GM04504 (cell line): Measurements from ENCODE around the gene TCF7L1.
A peak's percentile ranks its signal among the peaks of the same experiment; 100 is the strongest.
"Not testable (repeated sequence)": the region's sequence is repeated elsewhere in the genome, so short reads cannot be mapped to it uniquely, and the experiment has no call there.

Experiments used
- DNase-seq: peaks from one replicate; pipeline ENCODE4 v3.0.0-alpha.2; 2012; ENCODE audit warnings: low read depth

TCF7L1 gene

DNA sequence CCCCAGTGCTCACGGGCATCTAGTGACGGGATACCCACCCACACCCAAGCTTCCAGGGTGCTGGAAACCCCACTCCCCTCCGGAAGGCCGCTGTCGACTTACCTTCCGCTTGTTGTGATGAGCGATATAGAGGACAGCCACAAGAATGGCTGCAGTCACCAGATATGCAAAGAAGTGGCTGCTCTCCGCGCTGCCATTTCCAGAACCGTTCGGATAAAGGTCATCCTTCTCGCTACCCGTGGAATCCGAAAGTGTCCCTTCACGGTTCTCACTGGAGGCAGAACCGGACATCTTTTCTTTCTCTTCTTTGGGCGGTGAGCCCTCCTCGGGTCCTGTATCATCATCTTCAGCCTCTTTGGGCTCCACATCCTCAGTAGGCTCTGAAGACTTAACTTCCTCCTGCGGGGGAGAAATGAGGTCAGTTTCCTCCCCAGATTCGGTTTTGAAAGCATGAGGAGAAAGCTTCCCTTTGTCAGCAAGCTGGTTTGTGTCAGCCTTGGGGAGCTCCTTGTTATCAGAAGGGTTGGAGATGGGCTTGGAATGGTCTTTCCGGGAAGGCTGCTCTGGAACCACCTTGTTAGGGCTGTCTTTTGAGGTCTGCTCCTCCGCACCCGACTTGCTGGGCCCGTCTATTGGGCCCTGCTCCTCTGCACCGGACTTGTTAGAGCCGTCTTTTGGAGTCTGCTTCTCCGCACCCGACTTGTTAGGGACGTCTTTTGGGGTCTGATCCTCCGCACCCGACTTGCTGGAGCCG lies 193.4 kb downstream of the TCF7L1 start:
- no peak for DNase-seq

DNA sequence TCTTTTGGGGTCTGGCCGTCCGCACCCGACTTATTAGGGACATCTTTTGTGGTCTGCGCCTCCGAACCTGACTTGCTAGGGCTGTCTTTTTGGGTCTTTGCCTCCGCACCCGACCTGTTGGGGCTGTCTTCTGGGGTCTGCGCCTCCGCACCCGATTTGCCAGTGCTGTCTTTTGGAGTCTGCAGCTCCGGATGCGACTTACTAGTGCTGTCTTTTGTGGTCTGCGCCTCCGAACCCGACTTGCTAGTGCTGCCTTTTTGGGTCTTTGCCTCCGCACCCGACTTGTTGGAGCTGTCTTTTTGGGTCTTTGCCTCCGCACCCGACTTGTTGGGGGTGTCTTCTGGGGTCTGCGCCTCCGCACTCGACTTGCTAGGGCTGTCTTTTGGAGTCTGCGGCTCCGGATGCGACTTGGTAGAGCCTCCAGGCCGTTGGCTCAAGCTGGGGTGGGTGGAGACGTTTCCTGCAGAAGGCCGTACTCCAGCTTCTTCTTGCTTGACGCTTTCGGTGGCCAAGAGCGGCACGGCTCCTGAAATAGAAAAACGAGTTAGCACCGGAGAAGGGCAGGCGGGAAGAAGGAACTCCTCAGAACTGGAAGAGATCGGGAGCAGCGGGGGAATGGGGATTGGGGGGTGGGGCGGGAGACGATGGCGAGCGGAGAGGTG lies 194.1 kb downstream of the TCF7L1 start:
- no peak for DNase-seq

DNA sequence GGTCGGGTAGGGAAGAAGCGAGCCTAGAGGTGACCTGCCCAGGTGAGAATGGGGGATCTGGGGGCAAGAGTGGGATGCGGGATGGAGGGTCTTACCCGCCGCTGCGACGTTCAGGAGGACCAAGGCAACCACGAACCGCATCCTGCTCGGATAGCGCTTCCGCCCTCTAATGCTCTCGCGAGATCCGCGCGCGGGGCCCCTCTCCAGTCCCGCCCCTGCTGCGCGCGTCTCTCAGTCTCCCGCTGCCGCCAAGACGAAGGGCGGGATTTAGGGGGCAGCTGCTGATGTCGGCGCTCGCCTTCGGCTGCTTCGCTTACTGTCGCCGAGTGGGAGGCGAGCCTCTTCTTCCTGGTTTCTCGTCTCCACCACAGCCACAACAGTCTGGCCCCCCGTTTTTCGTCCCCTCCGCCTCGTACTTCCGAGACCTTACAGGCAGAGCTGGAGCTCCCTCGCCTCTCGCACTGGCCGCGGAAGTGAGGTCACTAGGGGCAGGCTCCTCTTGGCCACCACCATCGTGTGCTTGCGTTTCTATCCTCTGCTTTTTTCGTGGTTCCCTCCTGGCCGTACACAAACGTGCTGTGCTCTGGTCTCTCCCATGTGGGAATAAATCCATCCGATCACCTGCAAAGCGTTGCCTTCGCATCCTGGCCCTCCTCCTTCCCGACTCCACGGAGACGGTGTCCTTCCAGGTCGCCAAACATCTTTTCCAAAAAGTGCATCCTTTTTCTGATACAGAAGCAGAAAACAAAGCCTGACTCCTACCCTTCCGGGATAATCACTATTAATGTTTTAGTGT lies 194.8 kb downstream of the TCF7L1 start, which contains the start of gene TGOLN2:
TSS of gene TGOLN2 (minus strand) at position 168 of the 796 bp plus-strand sequence. CDS start at position 141, 27 bp downstream.
- DNase-seq: peak; percentile 75

DNA sequence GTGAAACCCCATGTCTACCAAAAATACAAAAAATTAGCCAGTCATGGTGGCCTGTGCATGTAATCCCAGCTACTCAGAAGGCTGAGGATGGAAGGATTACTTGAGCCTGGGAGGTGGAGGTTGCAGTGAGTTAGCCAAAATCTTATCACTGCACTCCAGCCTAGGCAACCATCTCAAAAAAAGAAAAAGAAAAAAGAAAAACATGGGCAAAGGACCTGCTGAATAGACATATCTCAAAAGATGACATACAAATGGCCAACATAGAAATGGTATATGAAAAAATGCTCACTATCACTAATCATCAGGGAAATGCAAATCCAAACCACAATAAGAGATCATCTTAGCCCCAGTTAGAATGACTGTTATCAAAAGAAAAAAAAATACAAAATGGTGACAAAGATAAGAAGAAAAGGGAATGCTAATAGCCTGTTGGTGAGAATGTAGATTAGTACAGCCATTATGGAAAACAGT lies 196.0 kb downstream of the TCF7L1 start:
- no peak for DNase-seq

DNA sequence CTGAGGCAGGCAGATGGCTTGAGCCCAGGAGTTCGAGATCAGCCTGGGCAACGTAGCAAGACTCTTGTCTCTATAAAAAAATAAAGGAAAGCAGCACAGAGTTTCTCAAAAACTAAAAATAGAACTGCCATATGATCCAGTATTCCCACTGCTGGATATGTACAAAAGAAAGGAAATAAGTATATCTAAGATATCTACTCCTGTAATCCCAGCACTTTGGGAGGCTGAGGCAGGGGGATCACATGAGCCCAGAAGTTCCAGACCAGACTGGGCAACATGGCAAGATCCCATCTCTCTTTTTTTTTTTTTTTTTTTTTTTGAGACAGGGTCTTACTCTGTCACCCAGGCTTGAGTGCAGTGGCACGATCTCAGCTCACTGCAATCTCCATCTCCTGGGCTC lies 196.5 kb downstream of the TCF7L1 start:
- DNase-seq: not testable (repeated sequence)

DNA sequence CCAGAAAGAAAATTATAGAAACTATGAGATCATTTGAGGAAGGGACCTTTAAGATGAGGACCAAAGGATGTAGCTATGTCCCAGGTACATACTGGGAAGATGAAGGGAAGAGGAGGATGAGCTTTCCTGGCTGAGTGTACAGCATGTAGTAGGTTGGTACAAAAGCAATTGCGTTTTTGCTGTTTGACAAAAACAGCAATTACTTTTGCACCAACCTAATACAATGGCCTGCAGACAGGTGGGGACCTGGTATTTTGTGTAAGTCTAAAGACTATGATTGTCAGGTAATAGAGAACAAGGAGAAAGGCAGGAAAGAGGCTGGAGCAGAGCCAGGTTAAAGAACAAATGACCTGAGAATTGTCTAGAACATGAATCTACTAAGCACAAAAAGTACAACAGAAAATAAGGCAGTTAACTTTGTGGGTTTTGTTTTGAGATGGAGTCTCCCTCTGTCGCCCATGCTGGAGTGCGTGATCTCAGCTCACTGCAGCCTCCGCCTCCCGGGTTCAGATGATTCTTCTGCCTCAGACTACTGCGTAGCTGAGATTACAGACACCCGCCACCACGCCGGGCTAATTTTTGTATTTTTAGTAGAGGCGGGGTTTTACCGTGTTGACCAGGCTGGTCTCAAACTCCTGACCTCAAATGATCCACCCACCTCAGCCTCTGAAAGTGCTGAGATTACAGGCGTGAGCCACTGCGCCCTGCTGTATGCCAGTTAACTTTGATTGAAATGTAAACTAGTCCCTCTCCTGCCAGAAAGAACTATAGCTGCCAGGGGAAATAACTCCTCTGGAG lies 197.8 kb downstream of the TCF7L1 start:
- DNase-seq: no peak

DNA sequence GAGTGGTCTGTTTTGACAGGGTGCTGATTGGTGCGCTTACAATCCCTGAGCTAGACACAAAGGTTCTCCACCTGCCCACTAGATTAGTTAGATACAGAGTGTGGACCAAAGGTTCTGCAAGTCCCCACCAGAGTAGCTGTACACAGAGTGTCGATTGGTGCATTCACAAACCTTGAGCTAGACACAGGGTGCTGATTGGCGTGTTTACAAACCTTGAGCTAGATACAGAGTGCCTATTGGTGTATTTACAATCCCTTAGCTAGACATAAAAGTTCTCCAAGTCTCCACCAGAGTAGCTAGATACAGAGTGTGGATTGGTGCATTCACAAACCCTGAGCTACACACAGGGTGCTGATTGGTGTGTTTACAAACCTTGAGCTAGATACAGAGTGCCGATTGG lies 200.7 kb downstream of the TCF7L1 start:
- DNase-seq: not testable (repeated sequence)

DNA sequence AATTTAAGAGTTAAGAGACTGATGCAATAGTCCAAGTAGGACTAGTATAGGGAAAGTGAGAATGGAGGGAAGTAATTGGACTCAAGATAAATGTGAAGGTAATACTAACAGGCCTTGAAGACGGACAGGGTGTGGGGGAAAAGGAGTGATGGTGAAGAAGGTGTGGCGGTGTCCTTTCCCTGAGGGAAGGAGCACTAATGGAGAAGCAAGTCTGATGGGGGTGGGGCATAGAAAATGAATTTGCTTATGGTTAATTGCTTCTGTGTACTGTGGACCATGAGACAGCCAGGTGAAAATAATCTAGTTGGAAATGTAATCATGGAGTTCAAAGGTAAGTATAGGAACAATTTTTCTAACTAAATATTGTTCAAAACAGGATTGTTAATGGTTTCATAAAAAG lies 201.7 kb downstream of the TCF7L1 start:
- DNase-seq: no peak

DNA sequence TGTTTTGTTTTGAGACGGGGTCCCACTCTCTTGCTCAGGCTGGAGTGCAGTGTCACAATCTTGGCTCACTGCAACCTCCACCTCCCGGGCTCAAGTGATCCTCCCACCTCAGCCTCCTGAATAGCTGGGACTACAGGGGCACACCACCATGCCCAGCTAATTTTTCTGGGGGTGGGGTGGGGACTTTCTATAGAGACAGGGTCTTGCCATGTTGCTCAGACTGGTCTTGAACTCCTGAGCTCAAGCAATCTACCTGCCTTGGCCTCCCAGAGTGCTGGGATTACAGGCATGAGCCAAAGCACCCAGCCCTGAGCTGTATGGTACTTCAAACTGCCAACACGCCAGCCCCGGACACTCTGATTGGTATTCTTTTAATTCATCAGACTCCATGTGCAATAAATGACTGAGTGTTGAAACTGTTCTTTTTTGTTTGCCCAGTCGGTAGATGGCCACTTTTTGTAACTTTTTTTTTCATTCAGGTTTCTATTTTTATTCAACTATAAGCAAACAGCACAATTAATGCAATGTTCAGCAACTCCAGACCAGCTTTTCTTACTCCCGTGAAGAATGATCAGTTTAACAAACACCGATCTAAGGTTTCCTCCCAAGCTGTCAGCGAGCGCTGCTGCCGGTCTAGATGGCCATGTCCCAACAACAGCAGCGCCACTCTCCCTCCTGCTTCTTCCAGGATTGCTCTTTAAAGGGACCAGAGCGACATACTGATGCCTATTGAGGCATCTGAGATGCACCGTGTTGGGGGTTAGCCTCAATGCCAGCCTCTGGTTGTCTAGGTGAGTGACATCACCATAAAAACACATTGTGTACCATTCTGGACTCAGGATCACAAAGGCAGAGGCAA lies 207.1 kb downstream of the TCF7L1 start:
- DNase-seq: no peak

DNA sequence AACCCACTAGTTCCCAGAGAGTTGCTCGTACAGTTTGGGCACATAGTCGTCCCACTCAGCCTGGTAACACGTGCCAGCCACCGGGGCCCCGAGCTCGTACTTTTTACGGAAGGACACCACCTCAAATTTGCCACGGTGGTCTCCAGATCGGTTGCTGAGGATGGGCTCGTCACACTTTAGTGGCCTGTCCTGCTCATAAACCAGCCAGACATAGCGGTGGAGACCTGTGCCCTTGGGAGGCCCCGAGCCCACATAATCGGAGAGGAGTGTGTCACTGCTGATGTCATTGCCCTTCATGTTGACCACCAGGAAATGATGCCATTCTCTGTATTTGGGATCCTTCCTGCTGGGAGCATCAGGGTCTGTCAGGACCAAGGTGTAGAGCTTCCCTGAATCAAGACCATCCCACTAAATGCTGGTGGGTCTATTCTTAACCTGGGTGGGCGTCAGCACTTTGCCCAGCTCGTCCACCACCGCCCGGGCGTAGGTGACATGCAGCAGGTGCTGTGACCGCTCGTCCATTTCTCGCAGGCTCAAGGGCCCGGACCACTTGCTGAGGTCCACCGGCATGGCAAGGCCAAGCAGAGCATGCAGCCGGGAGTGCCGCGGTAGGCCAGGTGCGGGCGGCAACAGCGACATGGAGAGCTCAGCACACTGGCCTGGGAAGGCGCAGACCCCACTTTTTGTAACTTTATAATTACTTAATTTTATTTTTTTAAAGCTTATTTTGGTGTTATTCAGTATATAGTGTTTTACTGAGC lies 208.3 kb downstream of the TCF7L1 start:
- no peak for DNase-seq

DNA sequence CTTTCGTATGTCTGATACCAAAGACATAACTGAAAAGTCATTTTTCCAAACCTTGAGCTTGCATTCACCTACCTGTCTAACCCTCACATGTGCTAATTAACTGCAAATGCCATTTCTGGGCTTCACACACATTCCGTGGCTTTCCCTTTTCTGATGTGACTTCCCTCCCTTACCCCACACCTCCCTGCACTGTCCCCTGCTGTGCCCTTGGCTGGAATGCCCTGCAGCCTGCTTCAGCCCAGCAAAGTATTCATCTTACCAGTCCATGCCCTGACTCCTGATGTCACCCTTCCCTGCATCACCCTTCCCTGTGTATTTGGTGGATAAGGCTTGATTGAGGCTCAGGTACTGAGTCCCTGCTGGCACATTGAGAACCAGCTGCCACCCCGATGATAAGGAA lies 209.0 kb downstream of the TCF7L1 start:
- DNase-seq: no peak

DNA sequence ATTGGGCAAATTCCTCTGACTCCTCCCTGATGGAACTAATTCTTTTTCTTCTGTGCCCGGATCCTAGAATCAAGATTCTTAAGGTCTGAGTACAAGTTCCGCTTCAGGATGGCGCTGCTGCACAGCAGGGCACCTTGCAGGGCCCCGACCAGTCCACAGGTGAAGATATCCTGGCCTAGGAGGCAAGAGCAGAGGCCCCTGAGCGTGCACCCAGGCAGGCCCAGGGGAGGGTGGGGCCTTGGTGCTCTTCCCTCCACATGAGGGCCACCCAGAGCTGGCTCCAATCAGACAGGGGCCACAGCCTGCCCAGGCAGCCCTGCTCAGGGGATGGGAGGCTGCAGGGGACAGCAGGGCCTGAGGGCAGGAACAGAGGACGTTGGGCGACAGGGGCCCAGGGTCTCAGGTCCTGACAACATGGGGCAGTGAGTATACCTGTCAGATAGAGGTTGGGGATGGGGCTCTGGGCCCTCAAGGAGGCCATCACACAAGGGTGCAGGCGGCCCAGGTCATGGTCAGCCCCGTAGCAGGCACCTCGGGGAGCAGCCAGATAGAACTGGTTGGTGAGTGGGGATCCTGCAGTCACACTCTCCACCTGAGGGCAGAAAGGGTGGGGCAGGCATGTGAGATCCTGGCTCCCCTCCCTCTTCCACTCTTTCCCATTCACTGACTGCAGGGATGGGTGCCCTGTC lies 210.2 kb downstream of the TCF7L1 start:
- DNase-seq: not testable (repeated sequence)

DNA sequence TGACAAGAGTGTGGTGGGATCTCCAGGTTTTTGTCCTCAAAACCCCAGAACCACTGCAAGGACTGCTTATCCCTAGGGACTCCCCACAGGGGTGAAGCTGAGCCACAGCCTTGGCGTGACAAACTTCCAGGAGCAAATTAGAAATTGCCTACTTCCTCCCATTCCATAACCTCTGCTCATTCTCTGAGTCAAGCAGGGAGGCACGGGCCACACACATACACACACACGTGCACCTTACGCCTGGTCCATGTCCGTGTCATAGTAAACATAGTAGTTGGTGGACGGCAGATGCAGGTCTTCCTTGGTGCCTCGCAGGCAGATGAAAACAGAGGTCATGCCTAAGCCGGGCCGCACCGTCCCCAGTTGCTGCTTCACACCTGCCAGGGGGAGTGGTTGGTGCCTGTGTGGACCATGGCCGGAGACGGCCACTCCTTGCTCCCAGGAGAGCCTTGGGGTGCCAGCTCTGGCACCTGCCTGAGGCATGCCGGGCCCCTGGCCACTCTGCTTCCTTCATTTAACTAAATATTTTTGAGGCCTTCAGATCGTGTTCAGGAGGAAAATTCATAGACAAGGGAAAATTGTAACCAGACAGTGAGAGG lies 211.3 kb downstream of the TCF7L1 start:
- DNase-seq: no peak

DNA sequence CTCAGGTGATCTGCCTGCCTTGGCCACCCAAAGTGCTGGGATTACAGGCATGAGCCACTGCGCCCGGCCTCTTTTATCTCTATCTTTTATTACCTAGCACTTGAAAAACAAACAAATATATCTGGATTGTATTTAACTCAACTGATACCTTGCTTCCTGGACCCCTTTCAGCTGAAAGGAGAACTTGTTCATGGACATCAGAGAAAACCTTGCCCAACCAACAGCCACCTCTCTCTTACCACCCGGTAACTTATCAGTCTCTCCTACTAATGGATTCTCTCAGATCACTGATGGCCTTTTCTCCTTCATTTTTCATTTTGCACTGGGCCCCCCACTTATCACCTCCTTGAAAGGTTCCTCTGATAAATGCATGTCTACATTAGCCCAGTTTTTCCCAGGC lies 214.4 kb downstream of the TCF7L1 start:
- DNase-seq: no peak

DNA sequence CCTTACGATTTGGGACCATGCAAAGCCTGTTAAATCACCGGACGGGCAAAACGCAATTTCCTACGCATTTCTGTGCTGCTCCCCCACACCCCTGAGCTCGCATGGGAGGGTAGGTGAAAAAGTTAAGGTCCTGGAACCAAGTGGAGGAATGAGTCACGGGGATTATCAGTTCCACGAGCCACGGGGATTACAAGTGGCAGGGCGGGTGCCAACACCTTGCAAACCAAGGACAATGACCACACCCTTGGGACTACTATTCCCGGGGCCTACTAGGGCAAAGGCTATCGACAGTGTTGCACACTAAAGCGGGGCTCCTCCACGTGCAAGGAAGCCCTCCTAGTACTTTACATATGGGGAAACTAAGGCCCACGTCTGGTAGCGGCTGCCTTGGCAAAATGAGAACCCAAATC lies 220.7 kb downstream of the TCF7L1 start:
- DNase-seq: no peak

DNA sequence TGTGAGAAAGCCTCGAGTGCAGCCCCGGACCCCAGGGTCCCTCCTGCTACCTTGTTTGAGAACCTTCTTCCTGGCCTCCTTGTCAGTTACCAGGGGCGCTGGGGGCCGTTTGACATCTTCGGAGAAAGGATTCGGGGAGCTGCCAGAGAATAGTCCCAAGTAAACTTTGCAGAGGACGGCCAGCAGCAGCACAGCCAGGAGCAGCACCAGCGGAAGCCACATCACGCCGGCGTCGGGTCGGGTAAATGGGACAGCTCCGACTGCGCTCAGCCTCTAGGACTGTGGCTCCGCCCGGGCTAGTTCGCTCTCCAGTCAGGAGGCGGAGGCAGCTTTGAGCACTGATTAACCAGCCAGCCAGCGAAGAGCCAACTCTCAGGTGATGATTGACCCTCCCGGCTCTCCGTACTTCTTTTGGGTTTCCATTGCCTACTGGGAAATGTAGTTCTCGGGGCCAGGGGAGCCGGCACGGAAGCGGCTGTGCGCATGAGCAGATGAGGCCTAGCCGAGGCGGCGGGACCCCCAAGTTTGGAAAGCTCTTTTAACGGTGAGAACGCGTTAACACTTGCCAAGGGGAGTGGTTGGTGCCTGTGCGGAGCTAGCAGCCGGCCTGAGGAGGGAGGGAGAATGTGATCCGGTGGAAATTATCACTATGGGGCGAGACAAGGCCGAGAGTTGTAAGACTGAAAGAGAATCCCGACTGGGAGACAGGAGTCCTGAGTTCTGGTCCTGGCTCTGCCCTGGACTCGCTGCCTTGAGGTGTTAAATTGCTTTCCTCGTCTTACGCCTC lies 221.3 kb downstream of the TCF7L1 start, which contains the start of the genes ELMOD3 and RETSAT:
TSS of gene ELMOD3 (plus strand) at position 484 of the 787 bp plus-strand sequence. CDS start 2,430 bp downstream, outside the sequence.
TSS of gene RETSAT (minus strand) at position 243 of the 787 bp plus-strand sequence. CDS start at position 222, 21 bp downstream.
- peak; percentile 99 for DNase-seq

DNA sequence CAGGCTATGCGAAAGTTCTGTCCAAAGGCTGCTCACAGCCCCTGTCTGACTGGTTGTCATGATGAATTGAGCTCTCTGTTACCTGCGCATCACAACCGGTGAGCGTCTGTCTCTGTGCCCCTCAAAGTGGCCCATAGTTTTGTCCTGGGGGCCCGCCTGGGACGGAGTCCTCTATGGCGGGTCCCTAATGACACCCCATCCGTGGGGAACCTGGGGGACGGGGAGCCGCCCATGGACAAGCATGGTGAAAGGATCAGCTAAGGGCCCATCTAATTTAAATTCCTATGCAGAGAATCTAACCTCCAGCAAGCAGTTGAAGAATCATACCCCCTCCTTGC lies 221.8 kb downstream of the TCF7L1 start:
- no peak for DNase-seq

DNA sequence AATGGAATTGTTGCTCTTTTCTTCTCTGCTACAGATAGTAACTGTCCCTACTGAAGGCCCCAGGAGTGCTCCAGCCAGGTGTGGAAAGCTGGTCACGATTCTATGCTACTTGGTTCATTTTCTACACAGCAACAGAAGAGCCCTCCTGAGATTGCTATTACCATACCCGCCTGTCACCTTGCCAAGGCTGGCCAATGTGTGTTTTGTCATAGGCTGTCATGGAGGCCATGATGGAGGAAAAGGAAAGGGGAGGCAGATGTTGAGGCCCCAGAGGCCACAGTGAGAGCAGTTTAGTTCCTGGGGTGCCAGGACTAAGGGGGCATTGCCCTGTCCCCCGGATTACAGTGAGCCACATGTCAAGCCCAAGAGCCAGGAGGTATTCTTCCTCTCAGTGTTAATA lies 222.3 kb downstream of the TCF7L1 start:
- DNase-seq: no peak
